HepG2 (cell line): ENCODE data around the gene SLC28A1. TPM values are rescaled to one million over a fixed set of nuclear protein-coding genes. Genes with fewer than 3 reads are reported as not detected.

ENCODE experiments used
- AHR ChIP-seq: IDR thresholded peaks from 2 replicates; pipeline ENCODE4 v1.6.1; 2018; ENCODE audit warnings: missing genetic modification reagents, missing compliant biosample characterization
- ATF7-NPFF ChIP-seq: sonication (generic); formaldehyde crosslinking; IDR thresholded peaks from 2 replicates; pipeline ENCODE4 v1.8.1; 2023; ENCODE audit warnings: mild to moderate bottlenecking, low read depth, missing genetic modification reagents, moderate library complexity
- EEA1 ChIP-seq: sonication (generic); formaldehyde crosslinking; IDR thresholded peaks from 2 replicates; pipeline ENCODE4 v1.5.1; 2020; ENCODE audit warnings: mild to moderate bottlenecking, missing genetic modification reagents, borderline replicate concordance
- GABPA ChIP-seq, 2 experiments: IDR thresholded peaks; 2 replicates each; pipeline ENCODE4 v1.6.1; 2011 to 2016; ENCODE audit warnings: low read depth in 2 of 2, low read length in 1 of 2, missing biosample characterization in 1 of 2, missing genetic modification characterization in 1 of 2
- HOXA9 ChIP-seq: sonication (generic); formaldehyde crosslinking; IDR thresholded peaks from 2 replicates; pipeline ENCODE4 v1.8.1; 2022; ENCODE audit warnings: missing genetic modification reagents, mild to moderate bottlenecking, moderate library complexity, borderline replicate concordance
- MEF2D ChIP-seq: sonication (generic); formaldehyde crosslinking; IDR thresholded peaks from 2 replicates; pipeline ENCODE4 v1.5.1; 2020; ENCODE audit warnings: mild to moderate bottlenecking, missing genetic modification reagents
- POLR2A ChIP-seq, 2 experiments: IDR thresholded peaks; 2 replicates each; pipeline ENCODE4 v1.6.1; 2011; ENCODE audit warnings: low read depth in 2 of 2, low read length in 2 of 2, mild to moderate bottlenecking in 1 of 2, moderate library complexity in 1 of 2; ENCODE audit not compliant: insufficient read depth in 1 of 2
- RARA ChIP-seq: IDR thresholded peaks from 2 replicates; pipeline ENCODE4 v1.6.1; 2016; ENCODE audit warnings: missing genetic modification reagents, missing compliant biosample characterization
- ZFAT ChIP-seq: sonication (generic); formaldehyde crosslinking; conservative IDR thresholded peaks from 2 replicates; pipeline ENCODE4 v1.8.1; 2023; ENCODE audit warnings: missing genetic modification reagents, inconsistent platforms
- ZNF3 ChIP-seq: IDR thresholded peaks from 2 replicates; pipeline ENCODE4 v1.7.0; 2017; ENCODE audit warnings: inconsistent platforms
- ZNF446 ChIP-seq: sonication (generic); formaldehyde crosslinking; IDR thresholded peaks from 2 replicates; pipeline ENCODE4 v1.5.0; 2020; ENCODE audit warnings: mild to moderate bottlenecking, missing genetic modification reagents
- ZNF615 ChIP-seq: sonication (generic); formaldehyde crosslinking; IDR thresholded peaks from 2 replicates; pipeline ENCODE4 v1.5.0; 2020; ENCODE audit warnings: mild to moderate bottlenecking, missing genetic modification reagents, borderline replicate concordance
- ZNF619 ChIP-seq: sonication (generic); formaldehyde crosslinking; IDR thresholded peaks from 2 replicates; pipeline ENCODE4 v1.4.0; 2020; ENCODE audit warnings: mild to moderate bottlenecking, missing genetic modification reagents
- ZNF709 ChIP-seq: sonication (generic); formaldehyde crosslinking; IDR thresholded peaks from 2 replicates; pipeline ENCODE4 v1.5.0; 2020; ENCODE audit warnings: mild to moderate bottlenecking, missing genetic modification reagents
- polyA plus RNA-seq, 8 experiments: library from polyadenylated mRNA; depleted of rRNA in 3 of 8; stranded (reverse) in 7 of 8; unstranded in 1 of 8; fragments of >200 nt; fragmentation: Illumina TruSeq in 4 of 8; extraction: Trizol in 4 of 8; gene quantifications; 2 replicates each; pipeline versions ENCODE4 v1.2.1 to v1.2.3, GENCODE V29; 2011 to 2016; ENCODE audit warnings: low read depth in 4 of 8, missing spikeins in 1 of 8, mixed read lengths in 1 of 8; ENCODE audit not compliant: insufficient read depth in 1 of 8
- total RNA-seq, 5 experiments: library from RNA; depleted of rRNA; stranded (reverse); fragments of >200 nt; fragmentation: Illumina TruSeq; extraction: Trizol; gene quantifications; 2 replicates each; pipeline ENCODE4 v1.2.3, GENCODE V29; 2016; ENCODE audit warnings: low read depth in 1 of 5
- TF ChIP-seq, protein P1 (sequence below): sonication (generic); formaldehyde crosslinking; IDR thresholded peaks from 2 replicates; pipeline ENCODE4 v1.4.0; 2020; ENCODE audit warnings: missing genetic modification reagents
- TF ChIP-seq, protein P2 (sequence below): sonication (generic); formaldehyde crosslinking; IDR thresholded peaks from 2 replicates; pipeline ENCODE4 v1.9.0; 2022; ENCODE audit warnings: low read depth, missing genetic modification reagents
- TF ChIP-seq, protein P3 (sequence below): sonication (generic); formaldehyde crosslinking; IDR thresholded peaks from 2 replicates; pipeline ENCODE4 v1.4.0; 2020; ENCODE audit warnings: missing genetic modification reagents
- TF ChIP-seq, protein P4 (sequence below): sonication (generic); formaldehyde crosslinking; conservative IDR thresholded peaks from 2 replicates; pipeline ENCODE4 v1.8.1; 2023; ENCODE audit warnings: missing genetic modification reagents
- TF ChIP-seq, protein P5 (sequence below): sonication (generic); formaldehyde crosslinking; IDR thresholded peaks from 2 replicates; pipeline ENCODE4 v1.4.0; 2020; ENCODE audit warnings: low read depth, missing genetic modification reagents

The SLC28A1 gene
- total and polyA plus RNA-seq, 2 of the 13 experiments (the other 11 are each of a cell fraction or from before 2014, with no cell fraction given), result 0.31 to 5.8 TPM

DNA sequence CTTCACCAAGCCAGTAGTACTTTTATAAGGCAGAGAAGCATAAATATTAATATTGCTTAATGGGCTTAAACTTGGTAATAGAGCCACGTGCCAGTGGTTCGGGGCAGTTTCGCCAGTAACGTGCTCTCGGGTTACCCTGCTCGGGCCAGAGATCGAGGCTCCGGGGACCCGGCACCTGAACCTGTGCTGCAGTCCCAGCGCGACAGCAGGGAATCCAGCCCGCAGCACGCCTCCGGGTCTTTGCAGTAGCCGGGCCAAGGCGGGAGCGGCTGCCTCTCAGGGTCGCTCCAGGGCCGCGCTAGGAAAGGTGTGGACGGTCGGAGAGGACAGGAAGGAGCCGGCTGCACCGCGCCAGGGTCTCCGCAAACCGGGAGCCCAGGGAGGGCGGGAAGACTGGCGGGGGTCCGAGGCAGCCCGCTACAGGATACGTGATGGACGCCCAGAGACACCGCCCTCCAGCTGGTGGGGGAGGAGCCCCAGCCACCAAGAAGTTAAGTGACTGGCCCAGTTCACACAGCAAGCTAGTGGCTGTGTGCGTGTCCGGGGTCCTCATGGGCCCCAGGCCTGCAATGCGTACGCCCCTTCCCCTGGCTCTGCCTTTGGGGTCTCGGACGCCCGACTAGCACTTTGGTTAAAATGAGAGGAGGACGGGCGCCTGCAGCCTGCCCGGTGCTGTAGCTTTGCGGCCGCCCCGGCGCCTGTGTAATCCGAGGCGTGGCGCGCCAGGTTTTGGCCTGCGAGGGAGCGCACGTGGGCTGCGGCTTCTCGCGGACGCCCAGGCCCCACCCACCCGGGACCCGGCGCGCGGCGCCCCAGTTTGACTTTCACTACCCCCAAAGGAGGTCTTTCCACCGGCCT, 96.0 kb downstream of the SLC28A1 start (continued):
- TF ChIP-seq MEF2D (CRISPR knock-in tag) (no peak), ZNF3 (CRISPR knock-in tag) (no peak; the same call in 1 of the 2 replicates), HOXA9 (CRISPR knock-in tag) (peak; percentile 61; the same call in 1 of the 2 replicates), ZNF446 (CRISPR knock-in tag) (no peak; the same call in 1 of the 2 replicates), EEA1 (no peak), AHR (CRISPR knock-in tag) (peak; percentile 25; the same call in 1 of the 2 replicates), POLR2A (IDR thresholded peaks at IDR 0.05; ENCODE audit: insufficient read depth in 1 of 2, low read depth in 2 of 2, low read length in 2 of 2) (peak in 1 of 2 experiments; percentile 51; a peak in 2 of 4 replicates), ZNF619 (0 out of 2 replicates have a peak, but pooled peaks have one; percentile 69), ATF7-NPFF (no peak), ZFAT (CRISPR knock-in tag) (peak; percentile 35; the same call in 1 of the 2 replicates), ZNF709 (CRISPR knock-in tag) (0 out of 2 replicates have a peak, but pooled peaks have one; percentile 56), ZNF615 (no peak), GABPA (IDR thresholded peaks at IDR 0.05; ENCODE audit: low read depth, low read length) (no peak), GABPA (CRISPR knock-in tag; IDR thresholded peaks at IDR 0.05; ENCODE audit: low read depth) (no peak; the same call in 1 of the 2 replicates), RARA (CRISPR knock-in tag) (peak; percentile 79)
- TF ChIP-seq, protein P1, sequence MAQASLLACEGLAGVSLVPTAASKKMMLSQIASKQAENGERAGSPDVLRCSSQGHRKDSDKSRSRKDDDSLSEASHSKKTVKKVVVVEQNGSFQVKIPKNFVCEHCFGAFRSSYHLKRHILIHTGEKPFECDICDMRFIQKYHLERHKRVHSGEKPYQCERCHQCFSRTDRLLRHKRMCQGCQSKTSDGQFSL, result peak; percentile 56; the same call in 1 of the 2 replicates
- TF ChIP-seq, protein P2, sequence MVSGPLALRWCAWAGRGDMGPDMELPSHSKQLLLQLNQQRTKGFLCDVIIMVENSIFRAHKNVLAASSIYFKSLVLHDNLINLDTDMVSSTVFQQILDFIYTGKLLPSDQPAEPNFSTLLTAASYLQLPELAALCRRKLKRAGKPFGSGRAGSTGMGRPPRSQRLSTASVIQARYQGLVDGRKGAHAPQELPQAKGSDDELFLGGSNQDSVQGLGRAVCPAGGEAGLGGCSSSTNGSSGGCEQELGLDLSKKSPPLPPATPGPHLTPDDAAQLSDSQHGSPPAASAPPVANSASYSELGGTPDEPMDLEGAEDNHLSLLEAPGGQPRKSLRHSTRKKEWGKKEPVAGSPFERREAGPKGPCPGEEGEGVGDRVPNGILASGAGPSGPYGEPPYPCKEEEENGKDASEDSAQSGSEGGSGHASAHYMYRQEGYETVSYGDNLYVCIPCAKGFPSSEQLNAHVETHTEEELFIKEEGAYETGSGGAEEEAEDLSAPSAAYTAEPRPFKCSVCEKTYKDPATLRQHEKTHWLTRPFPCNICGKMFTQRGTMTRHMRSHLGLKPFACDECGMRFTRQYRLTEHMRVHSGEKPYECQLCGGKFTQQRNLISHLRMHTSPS (CRISPR knock-in tag), result peak; percentile 13; the same call in 1 of the 2 replicates
- TF ChIP-seq, protein P3, sequence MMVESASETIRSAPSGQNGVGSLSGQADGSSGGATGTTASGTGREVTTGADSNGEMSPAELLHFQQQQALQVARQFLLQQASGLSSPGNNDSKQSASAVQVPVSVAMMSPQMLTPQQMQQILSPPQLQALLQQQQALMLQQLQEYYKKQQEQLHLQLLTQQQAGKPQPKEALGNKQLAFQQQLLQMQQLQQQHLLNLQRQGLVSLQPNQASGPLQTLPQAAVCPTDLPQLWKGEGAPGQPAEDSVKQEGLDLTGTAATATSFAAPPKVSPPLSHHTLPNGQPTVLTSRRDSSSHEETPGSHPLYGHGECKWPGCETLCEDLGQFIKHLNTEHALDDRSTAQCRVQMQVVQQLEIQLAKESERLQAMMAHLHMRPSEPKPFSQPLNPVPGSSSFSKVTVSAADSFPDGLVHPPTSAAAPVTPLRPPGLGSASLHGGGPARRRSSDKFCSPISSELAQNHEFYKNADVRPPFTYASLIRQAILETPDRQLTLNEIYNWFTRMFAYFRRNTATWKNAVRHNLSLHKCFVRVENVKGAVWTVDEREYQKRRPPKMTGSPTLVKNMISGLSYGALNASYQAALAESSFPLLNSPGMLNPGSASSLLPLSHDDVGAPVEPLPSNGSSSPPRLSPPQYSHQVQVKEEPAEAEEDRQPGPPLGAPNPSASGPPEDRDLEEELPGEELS (CRISPR knock-in tag), result no peak; the same call in 1 of the 2 replicates
- TF ChIP-seq, protein P4, sequence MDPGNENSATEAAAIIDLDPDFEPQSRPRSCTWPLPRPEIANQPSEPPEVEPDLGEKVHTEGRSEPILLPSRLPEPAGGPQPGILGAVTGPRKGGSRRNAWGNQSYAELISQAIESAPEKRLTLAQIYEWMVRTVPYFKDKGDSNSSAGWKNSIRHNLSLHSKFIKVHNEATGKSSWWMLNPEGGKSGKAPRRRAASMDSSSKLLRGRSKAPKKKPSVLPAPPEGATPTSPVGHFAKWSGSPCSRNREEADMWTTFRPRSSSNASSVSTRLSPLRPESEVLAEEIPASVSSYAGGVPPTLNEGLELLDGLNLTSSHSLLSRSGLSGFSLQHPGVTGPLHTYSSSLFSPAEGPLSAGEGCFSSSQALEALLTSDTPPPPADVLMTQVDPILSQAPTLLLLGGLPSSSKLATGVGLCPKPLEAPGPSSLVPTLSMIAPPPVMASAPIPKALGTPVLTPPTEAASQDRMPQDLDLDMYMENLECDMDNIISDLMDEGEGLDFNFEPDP (CRISPR knock-in tag), result no peak
- TF ChIP-seq, protein P5, sequence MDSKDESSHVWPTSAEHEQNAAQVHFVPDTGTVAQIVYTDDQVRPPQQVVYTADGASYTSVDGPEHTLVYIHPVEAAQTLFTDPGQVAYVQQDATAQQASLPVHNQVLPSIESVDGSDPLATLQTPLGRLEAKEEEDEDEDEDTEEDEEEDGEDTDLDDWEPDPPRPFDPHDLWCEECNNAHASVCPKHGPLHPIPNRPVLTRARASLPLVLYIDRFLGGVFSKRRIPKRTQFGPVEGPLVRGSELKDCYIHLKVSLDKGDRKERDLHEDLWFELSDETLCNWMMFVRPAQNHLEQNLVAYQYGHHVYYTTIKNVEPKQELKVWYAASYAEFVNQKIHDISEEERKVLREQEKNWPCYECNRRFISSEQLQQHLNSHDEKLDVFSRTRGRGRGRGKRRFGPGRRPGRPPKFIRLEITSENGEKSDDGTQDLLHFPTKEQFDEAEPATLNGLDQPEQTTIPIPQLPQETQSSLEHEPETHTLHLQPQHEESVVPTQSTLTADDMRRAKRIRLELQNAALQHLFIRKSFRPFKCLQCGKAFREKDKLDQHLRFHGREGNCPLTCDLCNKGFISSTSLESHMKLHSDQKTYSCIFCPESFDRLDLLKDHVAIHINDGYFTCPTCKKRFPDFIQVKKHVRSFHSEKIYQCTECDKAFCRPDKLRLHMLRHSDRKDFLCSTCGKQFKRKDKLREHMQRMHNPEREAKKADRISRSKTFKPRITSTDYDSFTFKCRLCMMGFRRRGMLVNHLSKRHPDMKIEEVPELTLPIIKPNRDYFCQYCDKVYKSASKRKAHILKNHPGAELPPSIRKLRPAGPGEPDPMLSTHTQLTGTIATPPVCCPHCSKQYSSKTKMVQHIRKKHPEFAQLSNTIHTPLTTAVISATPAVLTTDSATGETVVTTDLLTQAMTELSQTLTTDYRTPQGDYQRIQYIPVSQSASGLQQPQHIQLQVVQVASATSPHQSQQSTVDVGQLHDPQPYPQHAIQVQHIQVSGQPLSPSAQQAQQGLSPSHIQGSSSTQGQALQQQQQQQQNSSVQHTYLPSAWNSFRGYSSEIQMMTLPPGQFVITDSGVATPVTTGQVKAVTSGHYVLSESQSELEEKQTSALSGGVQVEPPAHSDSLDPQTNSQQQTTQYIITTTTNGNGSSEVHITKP (CRISPR knock-in tag), result no peak; the same call in 1 of the 2 replicates
